Left colon (tissue), 2 donors: ENCODE measurements around the gene FHIT. TPM values are rescaled to one million over a fixed set of nuclear protein-coding genes. Genes with fewer than 3 reads are reported as not detected.
A peak's percentile ranks its signal among the peaks of the same experiment; 100 is the strongest.

ENCODE experiments used
- ATAC-seq: fragments of 200-7000 bp; cut with Tn5 transposase; one replicate; pipeline ENCODE4 v1.9.1; 2020; ENCODE audit warnings: mild to moderate bottlenecking, moderate library complexity
- DNase-seq, 2 donors: peaks; one replicate each; pipeline ENCODE4 v3.0.0-alpha.2; 2020
- intact Hi-C, 2 donors: fragments of 100-400 bp; cut with DNase I in 1 of 2; cut with micrococcal nuclease in 1 of 2; formaldehyde crosslinking; loops; one replicate each; pipeline versions ENCODE4 v1.11.2 to v1.14.0; 2022; cut with DNase I, micrococcal nuclease
- total RNA-seq, 2 donors: library from RNA; stranded (reverse); fragmentation: NEBNext Ultra II Directional; extraction: Animal tissue kit (Norgen Biotek cat#: 25700); gene quantifications; one replicate each; pipeline ENCODE4 v1.2.1, GENCODE V29; 2021
- donor health status: DM: no; HTN: no; CAD: no.
- donor health status: DM: yes; HTN: yes; CAD: no.

Gene FHIT
- total RNA-seq, 2 donors from 2014 or later, result 14.5 to 17.2 TPM

DNA sequence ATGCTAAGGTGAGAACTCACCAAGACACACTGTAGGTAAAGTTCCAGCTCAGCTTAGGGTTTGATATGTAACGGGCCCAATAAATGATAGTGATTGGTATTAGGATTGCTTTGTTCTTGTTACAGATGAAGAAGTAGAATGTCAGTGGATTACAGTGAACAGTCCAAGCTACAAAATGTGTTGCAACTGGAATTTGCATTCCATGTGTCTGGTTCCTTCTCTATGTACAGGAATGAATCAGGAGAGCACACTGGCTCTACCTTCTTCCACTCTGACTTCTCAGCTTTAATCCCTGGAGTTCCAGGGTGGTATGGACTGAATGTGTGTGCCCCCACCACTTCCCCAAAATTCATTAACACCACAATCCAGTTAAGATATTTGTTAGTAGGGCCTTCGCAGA lies 1471.0 kb downstream of the FHIT start:
- intact Hi-C loops, result no loop called here
- ATAC-seq, result no peak
- no peak for DNase-seq

DNA sequence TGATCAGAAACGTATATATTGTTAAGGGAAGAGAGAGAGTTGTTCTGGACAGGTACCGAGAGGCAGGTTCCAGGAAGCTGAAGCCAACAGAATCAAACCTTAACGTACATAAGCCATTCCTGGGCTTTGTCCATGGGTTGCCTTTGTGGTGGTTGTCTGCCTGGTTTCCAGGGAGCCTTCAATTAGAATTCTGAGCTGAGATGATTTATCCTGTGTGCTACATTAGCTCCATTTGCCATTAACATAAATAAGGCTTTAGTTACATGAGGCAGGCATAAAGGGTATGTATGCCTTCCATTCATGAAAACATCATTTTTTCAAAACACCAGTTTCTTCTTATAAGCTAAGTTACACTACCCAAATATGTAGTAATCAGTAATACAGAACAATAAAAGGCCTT lies 1472.0 kb downstream of the FHIT start:
- ATAC-seq (no peak), DNase-seq (no peak)
- intact Hi-C loops, result no loop called here

DNA sequence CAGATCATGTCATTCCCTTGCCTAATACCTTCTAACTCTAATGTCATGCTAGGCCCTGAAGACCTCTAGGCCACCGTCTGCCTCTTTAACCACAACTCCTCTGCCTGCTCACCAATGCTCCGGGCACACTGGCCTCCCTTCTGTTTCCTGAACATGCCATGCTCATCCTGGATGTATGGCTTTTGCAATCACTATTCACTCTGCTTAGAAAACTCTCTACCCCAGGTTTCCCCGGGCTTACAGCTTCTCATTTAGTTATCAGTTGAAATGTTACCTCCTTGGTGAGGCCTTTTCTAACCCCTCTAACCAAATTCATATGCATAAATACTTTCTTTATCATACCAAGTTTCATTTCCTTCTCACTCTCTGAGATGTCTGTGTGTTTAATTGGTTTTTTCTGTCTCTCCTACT lies 1473.6 kb downstream of the FHIT start:
- ATAC-seq, result no peak
- no peak for DNase-seq
- intact Hi-C loops, result no loop called here

DNA sequence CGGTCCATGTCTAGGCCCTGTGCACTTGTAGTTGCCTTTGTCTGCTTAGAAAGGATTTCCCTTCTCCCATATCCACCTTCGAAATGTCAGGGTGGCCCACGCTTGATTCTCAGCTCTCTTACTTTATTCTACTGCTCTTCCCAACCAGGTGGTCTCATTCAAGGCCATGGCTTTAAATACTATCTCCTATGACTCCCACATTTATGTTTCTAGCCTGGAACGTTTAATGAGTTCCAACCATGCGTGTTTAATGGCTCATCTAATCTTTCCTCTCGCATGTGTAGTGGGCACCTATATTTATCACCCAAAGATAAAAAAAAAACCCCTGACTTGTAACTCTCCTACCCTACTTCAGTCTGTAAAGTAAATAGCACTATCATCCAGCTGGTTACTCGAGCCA lies 1474.2 kb downstream of the FHIT start:
- ATAC-seq (no peak), DNase-seq (no peak)
- intact Hi-C loops, result no loop called here

DNA sequence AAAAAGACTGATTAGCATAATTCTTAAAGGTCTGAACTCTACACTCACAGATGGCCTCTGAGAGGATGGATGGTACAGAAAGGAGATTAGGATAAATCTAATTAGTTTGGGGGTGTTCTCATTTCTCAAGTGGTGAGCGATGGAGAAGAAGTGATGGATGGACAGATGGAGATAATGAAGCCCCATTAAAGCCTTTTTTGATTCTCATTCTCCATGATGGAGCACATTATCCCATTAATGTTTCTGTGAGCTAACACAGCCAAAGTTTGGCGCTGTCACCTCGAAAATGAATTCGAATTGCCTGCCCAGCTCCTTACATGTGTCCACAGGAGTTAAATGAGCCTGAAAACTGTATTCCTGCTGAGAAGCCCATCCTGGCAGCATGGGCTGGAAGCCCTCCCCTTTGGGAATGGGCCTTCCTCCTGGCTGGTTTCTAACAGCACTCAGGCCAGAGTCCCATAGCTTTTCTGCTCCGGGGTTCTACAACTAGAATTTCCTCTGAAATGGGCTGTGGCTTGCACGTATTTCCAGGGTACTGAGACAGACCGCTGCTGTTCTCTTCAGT lies 1475.4 kb downstream of the FHIT start:
- DNase-seq (no peak), ATAC-seq (no peak)
- intact Hi-C loops, result no loop called here

DNA sequence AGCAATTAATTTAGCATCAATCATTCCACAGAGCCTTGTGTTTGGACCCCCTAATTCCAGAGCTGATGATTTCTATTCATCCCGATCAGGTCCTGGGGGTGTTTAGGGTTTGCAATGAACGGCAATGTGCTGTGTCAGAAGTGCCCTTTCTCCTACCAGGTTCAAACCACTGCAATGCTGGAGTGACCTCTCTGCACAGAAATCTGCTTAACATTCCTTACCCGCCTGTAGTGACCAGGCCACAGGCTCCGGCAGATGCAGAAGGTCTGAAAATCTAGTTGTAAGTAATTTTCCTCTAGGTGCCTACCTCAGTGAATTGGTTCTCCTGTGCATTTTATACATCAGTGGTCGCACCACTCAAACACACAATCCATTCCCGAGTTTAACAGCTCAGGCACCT lies 1476.1 kb downstream of the FHIT start:
- DNase-seq (no peak), ATAC-seq (no peak)
- intact Hi-C loops, result no loop called here

- no peak for ATAC-seq
- DNase-seq, result no peak
- intact Hi-C loops, result no loop called here
Observed at GRCh38 chr3:59774634-59775033, 1476.6 kb downstream of the FHIT start.

GRCh38 chr3:59774000-59774399 lies 1477.3 kb downstream of the FHIT start:
- intact Hi-C loops, result no loop called here
- ATAC-seq (no peak), DNase-seq (no peak)

DNA sequence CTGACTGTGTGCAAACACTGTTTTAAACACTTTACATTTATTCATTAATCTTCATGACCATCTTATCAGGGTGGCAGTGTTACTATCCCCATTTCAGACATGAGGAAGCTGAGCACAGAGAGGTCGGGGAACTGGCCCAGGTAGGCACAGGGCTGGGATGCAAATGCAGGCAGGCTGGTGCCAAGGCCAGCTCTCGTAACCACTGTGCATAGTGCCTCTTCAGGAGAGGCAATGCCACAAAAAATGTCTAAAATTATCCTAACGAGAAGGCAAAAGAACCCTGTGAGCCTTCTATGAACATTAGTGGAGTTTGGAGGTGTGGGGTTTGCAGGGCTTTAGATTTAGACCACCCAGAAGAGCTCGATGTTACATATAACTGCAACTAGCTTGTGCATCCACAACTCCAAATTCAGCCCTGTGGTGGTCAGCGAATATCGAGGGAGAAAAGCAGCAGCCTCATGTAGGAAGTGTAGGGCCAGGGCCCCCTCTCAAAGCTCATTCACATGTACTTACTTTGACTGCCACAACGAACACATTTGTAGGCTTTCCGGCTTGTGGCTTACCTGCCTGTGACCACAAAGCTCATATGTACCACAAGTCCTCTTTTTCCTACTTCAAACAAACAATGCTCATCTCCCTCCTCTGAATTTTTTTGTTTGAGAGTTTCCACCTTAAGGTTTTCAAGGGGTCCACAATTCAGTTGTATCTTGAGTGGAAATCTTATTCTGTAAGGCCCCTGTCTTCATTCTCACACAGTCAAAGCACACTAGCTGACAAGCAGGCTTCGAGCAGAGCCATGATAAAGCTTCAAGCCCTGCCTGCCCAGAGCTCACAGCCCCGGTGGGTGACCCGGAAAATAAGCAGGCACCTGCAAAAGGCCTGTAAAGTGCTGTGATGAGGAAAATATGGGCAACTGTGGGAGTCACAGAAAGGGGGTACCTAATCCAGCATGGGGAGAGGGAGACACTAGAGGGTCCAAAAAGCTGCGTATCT lies 1478.5 kb downstream of the FHIT start:
- intact Hi-C loops, result no loop called here
- ATAC-seq, result no peak
- no peak for DNase-seq

- intact Hi-C loops, result no loop called here
- ATAC-seq, result peak; percentile 61
- no peak for DNase-seq
Observed at GRCh38 chr3:59771768-59772181, 1479.5 kb downstream of the FHIT start.

DNA sequence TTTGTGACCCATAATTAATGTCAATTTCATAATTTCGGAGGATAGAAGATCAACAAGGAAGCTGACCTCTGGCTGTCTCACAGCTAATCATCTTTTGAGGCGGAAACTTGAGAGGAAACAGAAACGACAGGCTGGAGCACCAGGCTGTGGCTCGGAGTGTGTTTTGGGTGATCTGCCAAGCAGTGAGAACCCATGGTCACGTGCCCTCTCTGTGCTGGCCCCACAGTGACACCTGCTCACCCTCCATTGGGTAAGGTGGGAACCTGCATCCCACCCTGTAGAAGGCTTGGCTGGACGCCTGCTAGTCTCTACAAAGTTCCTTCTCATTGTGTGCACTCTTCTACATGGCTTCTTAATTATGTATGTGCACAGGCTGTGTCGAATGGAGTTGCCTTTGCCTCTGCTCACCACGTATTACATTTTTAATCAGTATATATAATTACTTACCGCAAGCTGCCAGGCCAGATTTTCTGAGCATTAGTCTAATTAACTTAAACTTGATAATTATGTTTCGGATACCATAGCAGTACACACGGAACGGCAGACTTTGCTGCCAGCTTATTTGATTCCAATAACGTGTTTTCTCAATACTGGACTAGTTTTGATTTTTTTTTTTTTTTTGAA lies 1482.0 kb downstream of the FHIT start:
- DNase-seq (no peak), ATAC-seq (no peak)
- intact Hi-C loops, result no loop called here

GRCh38 chr3:59766200-59766872 lies 1484.9 kb downstream of the FHIT start:
- ATAC-seq, result no peak
- DNase-seq, result no peak
- intact Hi-C loops, result no loop called here

- no peak for DNase-seq
- no peak for ATAC-seq
- intact Hi-C loops, result no loop called here
Observed at GRCh38 chr3:59764171-59764570, 1487.1 kb downstream of the FHIT start.

DNA sequence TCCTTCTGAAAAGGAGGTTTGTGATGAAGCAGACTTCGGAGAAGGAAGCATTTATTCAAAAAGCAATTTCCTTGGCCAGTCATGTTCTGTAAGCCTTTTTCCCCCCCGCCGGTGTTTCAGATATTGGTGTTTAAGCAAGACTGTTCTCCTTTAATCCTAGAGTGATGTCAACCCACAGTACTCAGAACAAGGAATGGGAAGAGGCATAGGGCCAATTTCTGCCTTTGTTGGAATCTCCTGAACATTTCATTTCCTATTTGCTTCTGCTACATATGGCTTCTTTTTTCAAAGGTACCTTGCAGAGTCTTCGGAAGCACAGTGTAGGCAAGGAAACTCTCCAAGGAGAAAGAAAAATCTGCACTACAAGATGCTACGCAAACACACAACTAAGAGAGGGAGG lies 1488.3 kb downstream of the FHIT start:
- DNase-seq, result no peak
- intact Hi-C loops, result no loop called here
- no peak for ATAC-seq

- ATAC-seq (peak; percentile 86), DNase-seq (no peak)
- intact Hi-C loops, result no loop called here
Observed at GRCh38 chr3:59759298-59760031, 1491.8 kb downstream of the FHIT start.

- ATAC-seq (no peak), DNase-seq (no peak)
- intact Hi-C loops, result no loop called here
Observed at GRCh38 chr3:59758672-59759071, 1492.6 kb downstream of the FHIT start.

GRCh38 chr3:59756934-59757333 lies 1494.3 kb downstream of the FHIT start:
- DNase-seq (no peak), ATAC-seq (no peak)
- intact Hi-C loops, result no loop called here

DNA sequence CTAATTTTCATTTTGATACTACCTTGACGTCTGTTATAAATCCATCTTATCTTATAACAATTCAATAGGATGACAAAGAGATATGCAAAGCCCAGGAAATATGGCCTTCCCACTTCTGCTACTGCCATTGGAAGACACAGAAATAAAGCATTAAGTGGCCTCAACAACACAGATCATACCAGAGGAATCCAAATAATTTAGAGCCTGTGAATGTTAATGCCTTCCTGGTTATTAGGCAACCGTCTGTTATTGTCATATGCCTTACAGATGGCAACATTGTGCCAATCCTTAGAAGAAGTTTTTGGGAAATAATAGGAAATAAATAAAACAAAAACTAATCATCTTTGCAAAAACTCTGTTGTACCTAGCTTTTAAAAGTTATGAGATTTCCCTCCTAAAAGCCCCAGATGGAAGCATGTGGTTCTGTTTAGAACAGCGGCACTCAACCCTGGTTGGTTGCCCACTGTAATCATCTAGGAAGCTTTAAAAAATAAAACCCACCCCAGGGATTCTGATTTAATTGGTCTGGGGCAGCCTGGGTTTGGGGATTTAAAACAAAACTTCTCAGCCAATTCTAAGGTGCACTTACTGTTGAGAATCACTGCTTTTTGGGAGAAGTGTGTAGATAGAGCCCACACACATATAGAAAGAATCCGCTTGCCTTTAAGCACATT lies 1496.7 kb downstream of the FHIT start:
- intact Hi-C loops, result no loop called here
- no peak for ATAC-seq
- no peak for DNase-seq
